A549 (cell line): ENCODE results near the gene EPN2.

Source experiments
- CHD2 ChIP-seq: fragments of 150-350 bp; IDR thresholded peaks from 2 replicates; pipeline ENCODE4 v1.6.1; 2014; ENCODE audit warnings: low read length; ENCODE audit not compliant: partially characterized antibody
- CTCF ChIP-seq: fragments of >200 bp; sonication (Bioruptor Twin); formaldehyde crosslinking; IDR thresholded peaks from 3 replicates; pipeline ENCODE4 v1.5.1; 2016
- MYC ChIP-seq: IDR thresholded peaks from 2 replicates; pipeline ENCODE4 v1.6.1; 2012; ENCODE audit warnings: mild to moderate bottlenecking, inconsistent platforms, low read length, improper control_type of control experiment, borderline replicate concordance
- PHF8 ChIP-seq: fragments of 200-600 bp; sonication (generic); IDR thresholded peaks from 2 replicates; pipeline ENCODE4 v1.6.1; 2016; ENCODE audit warnings: low read depth, mild to moderate bottlenecking, antibody characterized with exemption, moderate library complexity, borderline replicate concordance

- no peak for TF ChIP-seq CHD2
- TF ChIP-seq PHF8, result no peak
- TF ChIP-seq CTCF, result no peak
- no peak for TF ChIP-seq MYC
Measured at GRCh38 chr17:19258371-19258770, 21.2 kb downstream of the EPN2 start.
